Stimulated activated effector memory CD8-positive, alpha-beta T cell treated with anti-CD3 and anti-CD28 coated beads, Interleukin-12 subunit alpha, Interleukin-12 subunit beta, amount 100 ng/mL, for 72 hours (primary cell): ENCODE measurements around the gene APOA4.
A peak's percentile ranks its signal among the peaks of the same experiment; 100 is the strongest.

ENCODE experiments used
- ATAC-seq: fragments of 150-1000 bp; cut with Tn5 transposase; 2 replicates; pipeline ENCODE4 v1.10.0; 2021
- DNase-seq, 2 donors: peaks; one replicate each; pipeline ENCODE4 v3.0.0; 2021 to 2022; ENCODE audit warnings: low spot score in 2 of 2
- H3K27ac Mint-ChIP-seq: one replicate; pipeline ENCODE4 v1.8.0; 2022; ENCODE audit warnings: mild to moderate bottlenecking, mixed read lengths
- H3K36me3 Mint-ChIP-seq: one replicate; pipeline ENCODE4 v1.8.0; 2022; ENCODE audit warnings: mild to moderate bottlenecking, mixed read lengths
- H3K4me1 Mint-ChIP-seq: one replicate; pipeline ENCODE4 v1.8.0; 2022; ENCODE audit warnings: mixed read lengths
- H3K4me3 Mint-ChIP-seq: one replicate; pipeline ENCODE4 v1.8.0; 2022; ENCODE audit warnings: mild to moderate bottlenecking, mixed read lengths
- H3K9me3 Mint-ChIP-seq: one replicate; pipeline ENCODE4 v1.8.0; 2022; ENCODE audit warnings: mixed read lengths

APOA4 gene

GRCh38 chr11:116823031-116823843, at the start of gene APOA4:
Gene APOA4 (minus strand): TSS chr11:116823304. CDS start chr11:116823191, 113 bp downstream.
- H3K4me3 Mint-ChIP-seq = no peak within 1 kb of the TSS

GRCh38 chr11:116871248-116871647, 48.1 kb upstream of the APOA4 start:
- peaks cover 93% of the 10 kb centered on the region for H3K36me3 Mint-ChIP-seq
- ATAC-seq = no peak
- H3K4me1 Mint-ChIP-seq = peaks cover 25% of the 10 kb centered on the region
- H3K9me3 Mint-ChIP-seq = no peaks in the 10 kb centered on the region
- H3K4me3 Mint-ChIP-seq = no peak overlapping the region
- no peak for DNase-seq
- peak overlapping the region; percentile 81 for H3K27ac Mint-ChIP-seq

More at GRCh38 chr11:116823031-116823843, at the start of gene APOA4:
- no peak within 1 kb of the TSS for H3K27ac Mint-ChIP-seq
- ATAC-seq (no peak), DNase-seq (no peak)
- H3K9me3 Mint-ChIP-seq = no peaks in the 10 kb centered on the region
- H3K4me1 Mint-ChIP-seq = no peaks in the 10 kb centered on the region
- no peaks in the 10 kb centered on the region for H3K36me3 Mint-ChIP-seq

GRCh38 chr11:116870054-116870453, 47.0 kb upstream of the APOA4 start:
- H3K4me3 Mint-ChIP-seq = peak overlapping the region; percentile 8
- peaks cover 97% of the 10 kb centered on the region for H3K36me3 Mint-ChIP-seq
- ATAC-seq = peak; percentile 71
- peak in 1 of 2 donors; percentile 57 for DNase-seq
- H3K9me3 Mint-ChIP-seq = no peaks in the 10 kb centered on the region
- H3K27ac Mint-ChIP-seq = peak overlapping the region; percentile 81
- H3K4me1 Mint-ChIP-seq = peaks cover 25% of the 10 kb centered on the region

- ATAC-seq = no peak
- Mint-ChIP-seq H3K4me3 (peak overlapping the region; percentile 8), H3K9me3 (no peaks in the 10 kb centered on the region), H3K27ac (peak overlapping the region; percentile 81), H3K4me1 (peaks cover 25% of the 10 kb centered on the region), H3K36me3 (peaks cover 97% of the 10 kb centered on the region)
- DNase-seq = no peak
Observed at GRCh38 chr11:116869610-116870009, 46.5 kb upstream of the APOA4 start.

GRCh38 chr11:116868066-116868465, 45.0 kb upstream of the APOA4 start:
- Mint-ChIP-seq H3K27ac (peak overlapping the region; percentile 81), H3K36me3 (peaks cover 97% of the 10 kb centered on the region), H3K4me1 (peaks cover 25% of the 10 kb centered on the region), H3K4me3 (no peak overlapping the region), H3K9me3 (no peaks in the 10 kb centered on the region)
- no peak for DNase-seq
- ATAC-seq = no peak

- no peak for ATAC-seq
- DNase-seq = no peak
- Mint-ChIP-seq H3K4me3 (no peak overlapping the region), H3K27ac (peak overlapping the region; percentile 81), H3K9me3 (no peaks in the 10 kb centered on the region), H3K36me3 (peaks cover 97% of the 10 kb centered on the region), H3K4me1 (peaks cover 25% of the 10 kb centered on the region)
Observed at GRCh38 chr11:116867619-116868018, 44.5 kb upstream of the APOA4 start.

GRCh38 chr11:116866804-116867455, 43.8 kb upstream of the APOA4 start:
- ATAC-seq = no peak
- H3K4me3 Mint-ChIP-seq = no peak overlapping the region
- no peaks in the 10 kb centered on the region for H3K9me3 Mint-ChIP-seq
- peaks cover 97% of the 10 kb centered on the region for H3K36me3 Mint-ChIP-seq
- peak overlapping the region; percentile 81 for H3K27ac Mint-ChIP-seq
- peaks cover 28% of the 10 kb centered on the region for H3K4me1 Mint-ChIP-seq
- no peak for DNase-seq

GRCh38 chr11:116865696-116866095, 42.6 kb upstream of the APOA4 start:
- Mint-ChIP-seq H3K4me1 (peaks cover 24% of the 10 kb centered on the region), H3K9me3 (no peaks in the 10 kb centered on the region), H3K36me3 (peaks cover 97% of the 10 kb centered on the region), H3K4me3 (no peak overlapping the region), H3K27ac (peak overlapping the region; percentile 62)
- DNase-seq = no peak
- ATAC-seq = no peak

GRCh38 chr11:116864531-116864930, 41.4 kb upstream of the APOA4 start:
- ATAC-seq (no peak), DNase-seq (no peak)
- Mint-ChIP-seq H3K36me3 (peaks cover 97% of the 10 kb centered on the region), H3K9me3 (no peaks in the 10 kb centered on the region), H3K4me3 (no peak overlapping the region), H3K4me1 (peaks cover 13% of the 10 kb centered on the region), H3K27ac (peak overlapping the region; percentile 62)

GRCh38 chr11:116862951-116863350, 39.8 kb upstream of the APOA4 start:
- H3K9me3 Mint-ChIP-seq = no peaks in the 10 kb centered on the region
- H3K27ac Mint-ChIP-seq = no peak overlapping the region
- ATAC-seq = no peak
- peaks cover 13% of the 10 kb centered on the region for H3K4me1 Mint-ChIP-seq
- DNase-seq = no peak
- H3K36me3 Mint-ChIP-seq = peaks cover 100% of the 10 kb centered on the region
- H3K4me3 Mint-ChIP-seq = no peak overlapping the region

GRCh38 chr11:116862185-116862584, 39.1 kb upstream of the APOA4 start:
- peaks cover 13% of the 10 kb centered on the region for H3K4me1 Mint-ChIP-seq
- H3K9me3 Mint-ChIP-seq = no peaks in the 10 kb centered on the region
- no peak overlapping the region for H3K4me3 Mint-ChIP-seq
- peaks cover 100% of the 10 kb centered on the region for H3K36me3 Mint-ChIP-seq
- no peak for DNase-seq
- peak overlapping the region; percentile 83 for H3K27ac Mint-ChIP-seq
- no peak for ATAC-seq

GRCh38 chr11:116861539-116861938, 38.4 kb upstream of the APOA4 start:
- H3K4me3 Mint-ChIP-seq = no peak overlapping the region
- peak overlapping the region; percentile 83 for H3K27ac Mint-ChIP-seq
- peaks cover 20% of the 10 kb centered on the region for H3K4me1 Mint-ChIP-seq
- H3K9me3 Mint-ChIP-seq = no peaks in the 10 kb centered on the region
- ATAC-seq (peak; percentile 75), DNase-seq (no peak)
- H3K36me3 Mint-ChIP-seq = peaks cover 100% of the 10 kb centered on the region

- ATAC-seq = no peak
- peaks cover 100% of the 10 kb centered on the region for H3K36me3 Mint-ChIP-seq
Observed at GRCh38 chr11:116860303-116860702, 37.2 kb upstream of the APOA4 start.

GRCh38 chr11:116859175-116859574, 36.1 kb upstream of the APOA4 start:
- Mint-ChIP-seq H3K36me3 (peaks cover 96% of the 10 kb centered on the region), H3K27ac (peak overlapping the region; percentile 74), H3K4me1 (peaks cover 40% of the 10 kb centered on the region), H3K9me3 (no peaks in the 10 kb centered on the region), H3K4me3 (no peak overlapping the region)
- no peak for DNase-seq
- no peak for ATAC-seq

More at GRCh38 chr11:116860303-116860702, 37.2 kb upstream of the APOA4 start:
- Mint-ChIP-seq H3K4me3 (no peak overlapping the region), H3K27ac (no peak overlapping the region), H3K9me3 (no peaks in the 10 kb centered on the region), H3K4me1 (peaks cover 32% of the 10 kb centered on the region)
- DNase-seq = no peak

- Mint-ChIP-seq H3K4me1 (peaks cover 53% of the 10 kb centered on the region), H3K4me3 (no peak overlapping the region), H3K36me3 (peaks cover 90% of the 10 kb centered on the region), H3K27ac (peak overlapping the region; percentile 74), H3K9me3 (no peaks in the 10 kb centered on the region)
- DNase-seq (no peak), ATAC-seq (no peak)
Observed at GRCh38 chr11:116857936-116858335, 34.8 kb upstream of the APOA4 start.

- Mint-ChIP-seq H3K4me1 (peaks cover 59% of the 10 kb centered on the region), H3K4me3 (no peak overlapping the region), H3K27ac (peak overlapping the region; percentile 29), H3K9me3 (no peaks in the 10 kb centered on the region), H3K36me3 (peaks cover 89% of the 10 kb centered on the region)
- ATAC-seq (no peak), DNase-seq (no peak)
Observed at GRCh38 chr11:116857316-116857715, 34.2 kb upstream of the APOA4 start.
